SKM-1 treated with dmso at 0.1 percent for 144 hours (cell line): ENCODE results near the gene CARD14.
"Not testable (repeated sequence)": the region's sequence is repeated elsewhere in the genome, so short reads cannot be mapped to it uniquely, and the experiment has no call there.

Experiments
- DNase-seq: peaks from one replicate; lab custom pipeline; 2025; ENCODE audit not compliant: unreplicated experiment; lab: John Stamatoyannopoulos, UW

Gene CARD14

GRCh38 chr17:80223142-80223815, 53.4 kb downstream of the CARD14 start:
- DNase-seq = no peak

GRCh38 chr17:80223838-80224497, 54.1 kb downstream of the CARD14 start:
- no peak for DNase-seq

GRCh38 chr17:80224683-80225082, 54.9 kb downstream of the CARD14 start:
- no peak for DNase-seq

- DNase-seq = no peak
Observed at GRCh38 chr17:80225230-80225629, 55.4 kb downstream of the CARD14 start.

- no peak for DNase-seq
Observed at GRCh38 chr17:80227156-80227555, 57.3 kb downstream of the CARD14 start.

- DNase-seq = no peak
Observed at GRCh38 chr17:80227666-80228065, 57.8 kb downstream of the CARD14 start.

- no peak for DNase-seq
Observed at GRCh38 chr17:80228477-80228876, 58.6 kb downstream of the CARD14 start.

- DNase-seq = no peak
Observed at GRCh38 chr17:80229011-80229410, 59.2 kb downstream of the CARD14 start.

GRCh38 chr17:80232438-80232837, 62.6 kb downstream of the CARD14 start:
- no peak for DNase-seq

GRCh38 chr17:80233202-80233601, 63.4 kb downstream of the CARD14 start:
- no peak for DNase-seq

GRCh38 chr17:80236911-80237310, 67.1 kb downstream of the CARD14 start:
- no peak for DNase-seq

- DNase-seq = no peak
Observed at GRCh38 chr17:80237386-80237785, 67.6 kb downstream of the CARD14 start.

- DNase-seq = no peak
Observed at GRCh38 chr17:80242505-80242904, 72.7 kb downstream of the CARD14 start.

- no peak for DNase-seq
Observed at GRCh38 chr17:80243526-80244433, 74.0 kb downstream of the CARD14 start.

- DNase-seq = not testable (repeated sequence)
Observed at GRCh38 chr17:80244448-80244847, 74.6 kb downstream of the CARD14 start.

GRCh38 chr17:80244871-80245509, 75.2 kb downstream of the CARD14 start:
- no peak for DNase-seq

GRCh38 chr17:80245566-80246265, 75.9 kb downstream of the CARD14 start:
- DNase-seq = no peak

- no peak for DNase-seq
Observed at GRCh38 chr17:80246266-80246681, 76.4 kb downstream of the CARD14 start.

GRCh38 chr17:80246726-80247125, 76.9 kb downstream of the CARD14 start:
- DNase-seq = no peak

GRCh38 chr17:80247561-80247960, 77.7 kb downstream of the CARD14 start:
- no peak for DNase-seq
